Natural killer cell (primary cell): ENCODE measurements around the gene KDM4C. TPM values are rescaled to one million over a fixed set of nuclear protein-coding genes. Genes with fewer than 3 reads are reported as not detected.
A peak's percentile ranks its signal among the peaks of the same experiment; 100 is the strongest.
"Not testable (repeated sequence)": the region's sequence is repeated elsewhere in the genome, so short reads cannot be mapped to it uniquely, and the experiment has no call there.

ENCODE experiments used
- ATAC-seq, 3 donors: fragments of 150-1000 bp in 2 of 3; fragments of 200-7000 bp in 1 of 3; cut with Tn5 transposase; 1 replicate in 1 of 3; 2 replicates in 2 of 3; pipeline ENCODE4 v1.10.0; 2021; ENCODE audit warnings: mild to moderate bottlenecking in 2 of 3, moderate library complexity in 2 of 3
- DNase-seq, 2 donors: peaks; one replicate each; pipeline versions ENCODE4 v3.0.0 to v3.0.0-alpha.2; 2013 to 2021; ENCODE audit warnings: mixed read lengths in 1 of 2
- H3K27ac ChIP-seq: one replicate; pipeline ENCODE4 v1.5.1; 2013; ENCODE audit warnings: mild to moderate bottlenecking, low read length
- H3K27me3 ChIP-seq: one replicate; pipeline ENCODE4 v1.6.1; 2013; ENCODE audit warnings: low read length; ENCODE audit not compliant: control insufficient read depth, insufficient read depth
- H3K36me3 ChIP-seq: one replicate; pipeline ENCODE4 v1.6.1; 2013; ENCODE audit warnings: low read length; ENCODE audit not compliant: control insufficient read depth, insufficient read depth
- H3K4me1 ChIP-seq: one replicate; pipeline ENCODE4 v1.6.1; 2013; ENCODE audit warnings: low read length; ENCODE audit not compliant: control insufficient read depth, insufficient read depth
- H3K4me3 ChIP-seq: one replicate; pipeline ENCODE4 v1.5.1; 2013; ENCODE audit warnings: low read length
- H3K9me3 ChIP-seq: one replicate; pipeline ENCODE4 v1.6.1; 2013; ENCODE audit warnings: low read length; ENCODE audit not compliant: control insufficient read depth, insufficient read depth
- H3K27ac Mint-ChIP-seq, 2 donors: one replicate each; pipeline ENCODE4 v1.8.0; 2022; ENCODE audit warnings: mild to moderate bottlenecking in 2 of 2, mixed read lengths in 2 of 2, moderate library complexity in 1 of 2
- H3K27me3 Mint-ChIP-seq, 2 donors: one replicate each; pipeline ENCODE4 v1.8.0; 2022; ENCODE audit warnings: low read depth in 2 of 2, mixed read lengths in 2 of 2
- H3K36me3 Mint-ChIP-seq: one replicate; pipeline ENCODE4 v1.8.0; 2022; ENCODE audit warnings: mixed read lengths
- H3K4me1 Mint-ChIP-seq, 2 donors: one replicate each; pipeline ENCODE4 v1.8.0; 2022; ENCODE audit warnings: mixed read lengths in 2 of 2
- H3K4me3 Mint-ChIP-seq: one replicate; pipeline ENCODE4 v1.8.0; 2022; ENCODE audit warnings: mild to moderate bottlenecking, moderate library complexity, mixed read lengths
- H3K9me3 Mint-ChIP-seq, 2 donors: one replicate each; pipeline ENCODE4 v1.8.0; 2022; ENCODE audit warnings: mixed read lengths in 2 of 2
- whole genome bisulfite sequencing: methylation state at CpG from one replicate; pipeline ENCODE4 v1.1.7; 2013; ENCODE audit warnings: missing lambda C conversion rate; ENCODE audit not compliant: insufficient coverage; 5-methylcytosine and 5-hydroxymethylcytosine counted together
- intact Hi-C: fragments of 100-400 bp; cut with micrococcal nuclease; formaldehyde crosslinking; loops from one replicate; pipeline ENCODE4 v1.14.2; 2022
- total RNA-seq, 4 donors: library from RNA; stranded (reverse); fragments of 120-200 nt in 1 of 4; gene quantifications; one replicate each; pipeline versions ENCODE4 v1.2.3 to v1.2.4, GENCODE V29; 2013 to 2022
- TF ChIP-seq, protein P1 (sequence below): fragments of 200-600 bp; IDR thresholded peaks from one replicate; pipeline ENCODE4 v1.8.0; 2022; ENCODE audit warnings: antibody characterized with exemption

Gene KDM4C
- total RNA-seq, 3 donors from 2014 or later (not counting 1 experiment from before 2014, with no cell fraction given), result 115 to 137 (median 116) TPM

DNA sequence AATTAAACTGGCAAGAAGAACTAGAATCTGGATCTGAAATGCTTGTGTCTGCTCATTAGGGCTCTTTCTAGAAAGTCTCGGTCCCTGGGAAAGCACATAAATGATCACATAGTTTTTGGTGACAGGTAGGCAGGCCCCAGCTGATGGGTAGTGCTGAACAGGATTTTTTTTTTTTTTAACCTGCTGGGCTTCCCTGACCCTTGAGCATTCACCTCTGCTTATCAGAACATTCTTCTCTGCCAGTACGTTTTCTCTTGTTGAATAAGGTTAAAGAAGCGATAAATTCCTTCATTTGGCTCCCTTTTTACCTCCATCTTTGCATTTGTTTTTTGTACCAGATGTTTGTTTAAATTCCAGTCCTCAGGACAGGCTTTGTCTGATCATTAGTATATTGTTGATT, 8.8 kb downstream of the KDM4C start:
- H3K27ac Mint-ChIP-seq, result no peak overlapping the region
- Histone ChIP-seq H3K36me3 (no peaks in the 10 kb centered on the region), H3K4me1 (peaks cover 9% of the 10 kb centered on the region), H3K27ac (no peak overlapping the region), H3K9me3 (no peaks in the 10 kb centered on the region), H3K27me3 (no peaks in the 10 kb centered on the region), H3K4me3 (no peak overlapping the region)
- no peaks in the 10 kb centered on the region for H3K36me3 Mint-ChIP-seq
- H3K9me3 Mint-ChIP-seq, result peaks cover 2 to 6% of the 10 kb centered on the region in 2 donors
- intact Hi-C loops, result no loop called here
- no peak for DNase-seq
- TF ChIP-seq, protein P1, sequence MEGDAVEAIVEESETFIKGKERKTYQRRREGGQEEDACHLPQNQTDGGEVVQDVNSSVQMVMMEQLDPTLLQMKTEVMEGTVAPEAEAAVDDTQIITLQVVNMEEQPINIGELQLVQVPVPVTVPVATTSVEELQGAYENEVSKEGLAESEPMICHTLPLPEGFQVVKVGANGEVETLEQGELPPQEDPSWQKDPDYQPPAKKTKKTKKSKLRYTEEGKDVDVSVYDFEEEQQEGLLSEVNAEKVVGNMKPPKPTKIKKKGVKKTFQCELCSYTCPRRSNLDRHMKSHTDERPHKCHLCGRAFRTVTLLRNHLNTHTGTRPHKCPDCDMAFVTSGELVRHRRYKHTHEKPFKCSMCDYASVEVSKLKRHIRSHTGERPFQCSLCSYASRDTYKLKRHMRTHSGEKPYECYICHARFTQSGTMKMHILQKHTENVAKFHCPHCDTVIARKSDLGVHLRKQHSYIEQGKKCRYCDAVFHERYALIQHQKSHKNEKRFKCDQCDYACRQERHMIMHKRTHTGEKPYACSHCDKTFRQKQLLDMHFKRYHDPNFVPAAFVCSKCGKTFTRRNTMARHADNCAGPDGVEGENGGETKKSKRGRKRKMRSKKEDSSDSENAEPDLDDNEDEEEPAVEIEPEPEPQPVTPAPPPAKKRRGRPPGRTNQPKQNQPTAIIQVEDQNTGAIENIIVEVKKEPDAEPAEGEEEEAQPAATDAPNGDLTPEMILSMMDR, result no peak
- 94% methylated on average over 3 of the region's 3 CpGs for WGBS
- no peak overlapping the region for H3K4me3 Mint-ChIP-seq
- H3K27me3 Mint-ChIP-seq, result no peaks in the 10 kb centered on the region
- H3K4me1 Mint-ChIP-seq, result peaks cover 49 to 57% of the 10 kb centered on the region in 2 donors
- ATAC-seq, result no peak

DNA sequence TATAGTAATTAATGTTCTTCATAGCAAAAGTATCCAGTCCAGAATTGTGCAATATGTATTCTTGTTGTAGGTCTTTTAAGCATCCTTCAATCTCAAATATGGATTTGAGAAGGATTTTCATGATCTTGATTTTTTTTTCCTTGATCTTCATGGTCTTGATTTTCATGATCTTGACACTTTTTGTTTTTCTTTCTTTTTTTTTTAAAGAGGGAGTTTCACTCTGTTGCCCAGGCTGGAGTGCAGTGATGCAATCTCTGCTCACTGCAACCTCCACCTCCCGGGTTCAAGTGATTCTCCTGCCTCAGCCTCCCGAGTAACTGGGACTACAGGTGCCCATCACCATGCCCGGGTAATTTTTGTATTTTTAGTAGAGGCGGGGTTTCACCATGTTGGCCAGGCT, 10.8 kb downstream of the KDM4C start:
- DNase-seq, H3K27ac ChIP-seq, H3K36me3 Mint-ChIP-seq, H3K9me3 Mint-ChIP-seq, intact Hi-C loops, H3K27me3 ChIP-seq, ATAC-seq, H3K4me3 ChIP-seq, H3K27me3 Mint-ChIP-seq, H3K9me3 ChIP-seq, H3K4me3 Mint-ChIP-seq, H3K36me3 ChIP-seq, H3K4me1 ChIP-seq: not testable (repeated sequence)
- Mint-ChIP-seq H3K4me1 (peaks cover 35 to 47% of the 10 kb centered on the region in 2 donors), H3K27ac (peak overlapping the region; percentile 21 to 53)
- no CpG with 5 or more reads among the region's 4 CpGs for WGBS

DNA sequence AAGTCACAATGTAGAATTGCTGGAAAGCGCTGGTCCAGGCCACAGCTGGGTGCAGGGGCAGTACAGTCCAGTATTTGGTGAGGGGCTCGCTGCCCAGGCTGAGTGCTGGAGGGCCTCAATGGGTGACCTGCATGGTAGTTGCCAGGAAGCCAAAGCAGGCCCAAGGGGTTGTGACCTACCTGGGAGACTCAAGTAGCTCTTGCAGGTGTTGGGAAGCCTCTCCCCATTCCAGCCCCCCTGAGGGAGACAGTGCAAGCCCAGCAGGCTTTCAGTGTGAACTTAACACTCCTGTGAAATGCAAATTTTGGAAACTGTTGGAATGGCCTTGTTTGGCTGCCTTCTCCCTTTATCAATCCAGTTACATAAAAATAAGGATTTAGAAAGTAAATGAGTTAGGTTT, 13.9 kb downstream of the KDM4C start:
- no peaks in the 10 kb centered on the region for H3K9me3 Mint-ChIP-seq
- no peak for ATAC-seq
- peaks cover 32 to 38% of the 10 kb centered on the region in 2 donors for H3K4me1 Mint-ChIP-seq
- no peak overlapping the region for H3K4me3 Mint-ChIP-seq
- H3K27ac ChIP-seq, result no peak overlapping the region
- no peaks in the 10 kb centered on the region for H3K27me3 ChIP-seq
- no peak overlapping the region for H3K4me3 ChIP-seq
- WGBS, result 100% methylated on average over 2 of the region's 2 CpGs
- DNase-seq, result no peak
- no peaks in the 10 kb centered on the region for H3K27me3 Mint-ChIP-seq
- H3K27ac Mint-ChIP-seq, result no peak overlapping the region
- TF ChIP-seq, protein P1, result no peak
- intact Hi-C loops, result no loop called here
- H3K36me3 Mint-ChIP-seq, result no peaks in the 10 kb centered on the region
- H3K36me3 ChIP-seq, result no peaks in the 10 kb centered on the region
- peaks cover 4% of the 10 kb centered on the region for H3K4me1 ChIP-seq
- no peaks in the 10 kb centered on the region for H3K9me3 ChIP-seq

DNA sequence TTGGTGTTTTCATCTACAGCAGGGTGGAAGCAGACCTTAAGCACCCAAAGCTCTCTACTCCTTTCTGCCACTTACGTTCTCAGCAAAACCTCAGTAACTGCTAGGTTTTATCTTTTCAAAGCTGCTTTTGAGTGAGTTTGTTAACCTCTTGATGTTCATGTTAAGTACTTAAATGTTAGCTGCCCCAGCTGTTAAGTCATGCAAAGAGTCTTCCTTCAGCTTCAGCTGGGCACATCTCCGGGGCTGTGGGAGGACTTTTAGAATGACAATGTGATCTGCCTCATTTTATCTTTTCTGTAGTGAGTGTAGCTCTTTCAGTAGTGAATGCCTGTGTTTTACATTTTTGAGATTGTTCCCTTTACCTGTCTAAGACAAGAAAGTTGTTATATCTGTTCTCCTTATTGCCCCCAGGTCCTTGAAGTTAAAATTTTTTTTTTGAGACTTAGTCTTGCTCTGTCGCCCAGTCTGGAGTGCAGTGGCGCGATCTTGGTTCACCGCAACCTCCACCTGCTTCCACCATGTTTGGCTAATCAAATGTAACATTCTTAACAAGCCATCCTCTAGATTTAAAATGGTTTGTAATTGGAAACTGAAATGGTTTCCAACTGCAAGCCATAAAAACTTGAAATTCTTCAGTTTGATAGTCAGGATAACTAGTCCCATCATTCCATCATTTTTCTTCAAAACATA, 19.6 kb downstream of the KDM4C start:
- H3K36me3 ChIP-seq, result no peaks in the 10 kb centered on the region
- intact Hi-C loops, result no loop called here
- H3K9me3 Mint-ChIP-seq, result no peaks in the 10 kb centered on the region
- no peak overlapping the region for H3K4me3 Mint-ChIP-seq
- TF ChIP-seq, protein P1, result no peak
- 72% methylated on average over 4 of the region's 6 CpGs for WGBS
- no peaks in the 10 kb centered on the region for H3K9me3 ChIP-seq
- DNase-seq, result no peak
- peak overlapping the region; percentile 39 to 42 for H3K27ac Mint-ChIP-seq
- peaks cover 9% of the 10 kb centered on the region for H3K4me1 ChIP-seq
- no peaks in the 10 kb centered on the region for H3K36me3 Mint-ChIP-seq
- H3K27me3 Mint-ChIP-seq, result no peaks in the 10 kb centered on the region
- ATAC-seq, result no peak
- no peak overlapping the region for H3K27ac ChIP-seq
- peaks cover 51 to 53% of the 10 kb centered on the region in 2 donors for H3K4me1 Mint-ChIP-seq
- H3K27me3 ChIP-seq, result no peaks in the 10 kb centered on the region
- no peak overlapping the region for H3K4me3 ChIP-seq
